Posterior cingulate gyrus (tissue), 11 donors: ENCODE results near the gene FLRT2.

Experiments
- DNase-seq, 10 donors: peaks; one replicate each; pipeline versions ENCODE4 v3.0.0 to v3.0.0-alpha.2; 2020 to 2021; ENCODE audit warnings: mixed read lengths in 3 of 10
- intact Hi-C: fragments of 100-400 bp; cut with DNase I; formaldehyde crosslinking; loops from one replicate; pipeline ENCODE4 v1.15.1; 2023

FLRT2 gene

DNA sequence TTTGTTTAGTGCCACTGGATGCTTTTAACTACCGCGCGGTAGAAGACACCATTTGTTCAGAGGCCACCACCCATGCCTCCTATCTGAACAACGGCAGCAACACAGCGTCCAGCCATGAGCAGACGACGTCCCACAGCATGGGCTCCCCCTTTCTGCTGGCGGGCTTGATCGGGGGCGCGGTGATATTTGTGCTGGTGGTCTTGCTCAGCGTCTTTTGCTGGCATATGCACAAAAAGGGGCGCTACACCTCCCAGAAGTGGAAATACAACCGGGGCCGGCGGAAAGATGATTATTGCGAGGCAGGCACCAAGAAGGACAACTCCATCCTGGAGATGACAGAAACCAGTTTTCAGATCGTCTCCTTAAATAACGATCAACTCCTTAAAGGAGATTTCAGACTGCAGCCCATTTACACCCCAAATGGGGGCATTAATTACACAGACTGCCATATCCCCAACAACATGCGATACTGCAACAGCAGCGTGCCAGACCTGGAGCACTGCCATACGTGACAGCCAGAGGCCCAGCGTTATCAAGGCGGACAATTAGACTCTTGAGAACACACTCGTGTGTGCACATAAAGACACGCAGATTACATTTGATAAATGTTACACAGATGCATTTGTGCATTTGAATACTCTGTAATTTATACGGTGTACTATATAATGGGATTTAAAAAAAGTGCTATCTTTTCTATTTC, 93.2 kb downstream of the FLRT2 start:
- peak in 2 of 10 donors; percentile 58 to 70 for DNase-seq
- intact Hi-C loops, result no loop called here

DNA sequence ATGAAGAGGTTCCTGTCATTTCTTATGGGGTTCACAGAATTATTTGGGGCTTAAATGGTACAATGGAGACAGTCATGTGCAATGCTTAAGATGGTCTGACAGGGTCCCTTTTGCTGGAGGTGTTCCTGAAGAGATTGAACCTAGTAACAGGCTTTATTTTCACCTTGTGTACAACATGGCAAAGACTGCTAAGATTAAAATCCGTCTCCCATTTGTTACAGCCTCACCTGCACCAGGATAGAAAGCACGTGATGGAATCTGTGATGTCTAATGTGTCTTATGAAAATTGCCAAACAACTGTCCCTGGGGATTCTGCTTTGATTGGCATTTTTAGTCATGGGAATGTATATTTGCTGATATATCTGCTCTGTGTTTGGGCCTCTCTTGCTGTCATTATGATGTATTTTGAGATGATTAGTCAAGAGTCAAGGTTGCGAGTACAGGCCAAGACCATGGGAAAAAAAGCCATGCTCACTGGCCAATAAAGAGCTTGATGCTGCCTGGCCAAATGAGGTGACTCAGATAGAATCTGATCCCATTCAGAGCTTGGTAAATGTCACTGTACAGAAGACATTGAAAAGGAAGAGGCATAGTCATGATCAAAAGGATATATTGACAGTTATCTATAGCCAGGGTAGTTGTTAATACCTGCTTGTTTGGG, 96.1 kb downstream of the FLRT2 start:
- intact Hi-C loops, result no loop called here
- no peak for DNase-seq

DNA sequence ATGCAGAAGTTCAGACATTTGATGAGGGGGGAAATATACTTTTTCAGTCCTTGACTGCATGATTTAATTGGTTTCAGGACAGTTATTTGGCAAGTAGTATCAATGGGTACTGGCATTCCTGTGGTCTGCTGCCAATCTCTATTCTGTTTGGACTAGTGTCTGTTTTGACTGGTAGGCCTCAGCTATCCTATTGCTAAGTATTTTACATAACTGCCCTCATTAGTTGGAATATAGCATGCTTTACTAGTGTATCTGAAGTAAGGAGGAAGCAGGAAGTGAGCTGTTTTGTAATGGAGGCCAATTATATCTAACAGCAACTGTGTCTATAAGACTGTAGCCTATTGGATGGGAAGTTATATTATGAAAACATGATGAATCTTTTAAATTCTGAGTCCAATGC, 104.3 kb downstream of the FLRT2 start:
- no peak for DNase-seq
- intact Hi-C loops, result no loop called here

DNA sequence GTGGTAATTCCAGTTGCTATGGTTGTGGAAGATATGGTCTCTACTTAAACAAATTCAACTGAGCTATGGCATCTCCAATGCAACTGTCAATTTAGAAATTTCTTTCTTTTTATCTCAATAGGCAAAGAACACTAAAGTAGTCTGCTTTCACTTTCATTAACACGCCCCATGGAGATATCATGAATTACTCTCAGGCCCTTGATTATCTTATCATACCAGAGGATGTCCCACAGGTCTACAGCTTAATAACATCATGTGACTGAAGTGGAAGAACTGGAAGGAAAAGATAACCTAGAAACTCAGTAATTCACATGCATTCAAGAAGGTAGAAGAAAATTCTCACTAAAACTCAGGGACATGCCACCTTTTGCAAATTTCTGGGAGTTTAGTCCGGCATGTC, 114.3 kb downstream of the FLRT2 start:
- intact Hi-C loops, result no loop called here

DNA sequence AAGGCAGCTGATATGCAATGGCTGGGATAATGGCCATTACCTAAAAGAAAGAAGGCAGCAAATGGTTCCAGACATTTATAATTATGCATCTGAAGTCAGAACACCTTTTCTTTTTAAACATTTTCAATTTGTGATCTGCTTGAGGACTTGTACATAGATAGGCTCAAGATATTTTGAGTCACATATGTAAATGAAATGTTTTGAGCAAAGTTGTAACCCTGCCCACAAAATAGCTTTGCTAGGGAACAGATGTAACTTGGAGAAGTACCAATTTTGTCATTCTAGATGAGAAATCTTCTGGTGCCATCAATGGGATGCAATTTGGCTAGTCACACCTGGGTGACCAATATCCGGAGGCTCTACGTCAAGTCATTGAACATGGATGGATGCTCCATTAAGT, 123.1 kb downstream of the FLRT2 start:
- intact Hi-C loops, result no loop called here
- no peak for DNase-seq

More for the DNA sequence above, 114.3 kb downstream of the FLRT2 start:
- no peak for DNase-seq

DNA sequence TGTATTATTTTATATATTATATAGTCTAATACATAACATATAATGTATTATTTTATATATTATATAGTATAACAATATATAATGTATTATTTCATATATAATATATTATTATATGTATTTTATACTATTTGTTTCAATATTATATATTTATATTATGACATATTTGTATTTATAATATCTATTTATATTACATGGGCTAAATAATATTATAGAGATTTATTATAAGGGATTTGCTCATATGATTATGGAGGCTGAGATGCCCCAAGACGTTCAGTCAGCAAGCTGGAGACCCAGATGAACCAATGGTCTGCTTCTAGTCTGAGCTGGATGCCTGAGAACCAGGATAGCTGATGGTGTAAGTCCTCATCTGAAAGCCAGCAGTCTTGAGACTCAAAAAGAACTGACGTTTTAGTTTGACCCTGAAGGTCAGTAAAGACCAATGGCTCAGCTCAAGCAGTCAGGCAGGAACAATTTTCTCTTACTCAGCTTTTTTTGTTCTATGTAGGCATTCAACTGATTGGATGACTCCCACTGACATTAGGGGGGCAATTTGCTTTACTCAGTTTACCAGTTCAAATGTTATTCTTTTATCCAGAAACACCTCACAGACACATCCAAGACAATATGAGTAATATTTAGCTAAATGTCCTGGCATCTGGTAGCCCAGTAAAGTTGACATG, 130.4 kb downstream of the FLRT2 start:
- intact Hi-C loops, result no loop called here
- DNase-seq, result no peak

DNA sequence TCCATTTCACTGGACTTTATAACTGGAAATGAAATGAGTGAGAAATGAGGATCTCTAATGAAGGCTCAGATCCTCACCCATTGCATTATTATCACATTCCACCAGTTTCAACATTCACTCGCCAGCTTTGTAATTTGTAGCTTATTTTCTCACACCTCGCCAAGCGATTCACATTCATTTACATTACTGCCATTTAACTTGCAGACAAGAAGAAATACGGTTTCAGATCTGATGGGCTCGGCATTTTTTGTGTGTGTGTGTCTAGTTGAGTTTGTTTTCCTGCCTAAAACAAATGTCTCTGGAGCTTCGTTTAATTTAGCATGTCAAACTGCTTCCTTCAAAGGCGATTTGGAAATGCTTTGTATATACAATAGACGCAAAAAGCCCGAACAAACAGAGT, 132.2 kb downstream of the FLRT2 start:
- DNase-seq, result no peak
- intact Hi-C loops, result no loop called here

DNA sequence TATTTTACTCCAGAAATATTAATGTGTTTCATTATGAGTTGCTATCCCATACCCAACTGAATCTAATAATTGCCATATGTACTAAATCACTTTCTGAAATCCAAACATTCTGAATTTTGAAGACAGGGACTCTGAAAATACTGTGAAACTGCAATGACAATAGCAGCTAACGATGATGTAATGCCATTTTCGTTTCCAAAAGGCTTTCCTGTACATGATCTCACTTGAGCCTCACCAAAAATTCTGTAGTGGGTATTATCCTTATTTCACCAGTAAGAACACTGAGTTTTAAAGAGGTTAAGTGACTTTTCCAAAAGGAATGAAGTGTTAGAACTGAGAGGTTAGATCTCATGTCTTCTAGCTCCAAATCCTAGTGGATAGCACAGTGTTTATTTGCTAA, 133.3 kb downstream of the FLRT2 start:
- intact Hi-C loops, result no loop called here
- no peak for DNase-seq

DNA sequence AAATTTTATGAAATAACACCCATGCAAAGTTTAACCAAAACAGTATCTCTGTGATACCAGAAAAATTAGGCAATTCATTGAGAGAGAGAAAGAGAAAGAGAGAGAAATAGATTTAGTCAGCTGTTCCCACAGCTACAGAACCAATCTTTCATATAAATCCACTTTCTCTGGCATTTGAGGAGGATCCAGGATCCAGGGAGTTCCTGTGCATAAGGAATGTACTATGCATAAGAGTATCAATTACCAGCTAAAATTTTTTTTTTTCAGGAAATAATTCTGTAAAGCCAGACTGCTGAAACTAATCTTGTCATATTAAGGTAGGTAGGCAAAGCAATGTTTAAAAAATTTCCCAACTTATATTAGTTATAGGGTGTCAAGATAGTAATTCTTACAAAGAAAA, 133.7 kb downstream of the FLRT2 start:
- DNase-seq, result no peak
- intact Hi-C loops, result no loop called here

DNA sequence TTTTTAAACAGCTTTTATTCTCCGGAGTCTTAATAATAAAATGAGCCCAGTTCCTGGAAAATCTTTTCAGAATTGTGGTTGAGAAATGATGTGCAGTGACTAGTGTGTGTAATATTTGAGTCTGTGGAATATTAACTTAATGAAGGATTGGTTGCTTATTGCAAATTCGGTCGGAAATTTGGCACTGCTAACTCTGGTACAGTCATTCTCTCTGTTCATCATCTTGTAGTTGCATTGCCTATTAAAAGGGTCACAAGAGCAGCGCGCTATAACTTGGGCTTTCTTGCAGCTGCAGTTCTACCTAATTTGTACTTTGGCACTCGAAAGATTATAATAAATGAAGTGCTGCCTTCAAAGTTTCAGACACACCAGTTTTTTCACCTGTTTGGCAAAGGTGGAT, 146.0 kb downstream of the FLRT2 start:
- intact Hi-C loops, result no loop called here
- DNase-seq, result no peak

DNA sequence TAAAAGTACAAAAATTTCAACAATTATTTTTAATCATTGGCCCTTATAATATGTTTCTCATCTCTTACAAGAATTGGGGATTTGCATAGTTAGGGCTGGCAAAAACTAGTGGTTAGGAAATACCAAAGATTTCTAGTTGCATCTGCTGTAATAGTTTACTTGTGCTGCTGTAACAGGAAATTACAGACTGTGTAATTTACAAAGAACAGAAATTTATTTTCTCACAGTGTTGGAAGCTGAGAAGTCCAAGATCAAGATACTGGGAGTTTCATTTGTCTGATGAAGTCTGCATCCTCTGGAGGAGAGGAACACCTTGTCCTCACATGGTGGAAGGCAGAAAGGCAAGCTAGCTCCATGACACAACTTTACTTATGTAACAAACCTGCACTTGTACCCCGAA, 157.0 kb downstream of the FLRT2 start:
- intact Hi-C loops, result no loop called here
- no peak for DNase-seq

DNA sequence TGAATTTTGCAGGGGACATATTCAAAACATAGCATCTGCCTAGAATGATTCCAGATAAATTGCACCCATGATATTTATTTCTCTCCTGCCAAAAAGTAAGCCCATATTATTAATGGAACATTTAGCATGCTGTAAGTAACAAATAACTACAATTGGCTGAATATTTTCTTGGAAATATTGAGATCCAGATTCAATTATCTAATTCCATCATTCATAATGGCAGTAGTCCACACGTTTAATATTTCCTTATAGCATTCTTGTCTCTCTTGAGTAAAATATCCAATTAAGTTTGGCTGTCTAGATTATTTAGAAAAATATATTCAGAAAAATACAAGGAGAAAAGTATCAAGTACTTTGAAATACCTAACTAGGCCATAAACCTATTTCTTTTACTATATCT, 157.5 kb downstream of the FLRT2 start:
- intact Hi-C loops, result no loop called here
- no peak for DNase-seq

DNA sequence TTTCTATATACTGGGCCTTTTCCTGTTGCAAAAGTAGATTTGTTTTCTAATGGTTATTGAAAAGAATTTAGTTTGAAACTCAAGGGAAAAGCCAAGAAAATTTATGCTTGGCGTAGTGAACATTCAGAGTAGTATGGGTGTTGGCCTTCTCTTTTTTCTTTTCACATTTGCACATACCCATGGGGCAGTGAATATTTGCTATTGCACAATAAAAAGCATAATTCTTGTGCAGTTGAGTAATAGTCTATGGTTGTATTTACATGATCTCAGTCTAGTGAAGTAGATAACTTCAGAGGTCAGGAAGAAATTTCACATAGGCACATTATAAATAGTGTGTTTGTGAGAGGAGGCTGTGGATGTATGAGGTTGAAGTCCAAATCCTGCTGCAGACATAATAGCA, 158.1 kb downstream of the FLRT2 start:
- DNase-seq, result no peak
- intact Hi-C loops, result no loop called here

DNA sequence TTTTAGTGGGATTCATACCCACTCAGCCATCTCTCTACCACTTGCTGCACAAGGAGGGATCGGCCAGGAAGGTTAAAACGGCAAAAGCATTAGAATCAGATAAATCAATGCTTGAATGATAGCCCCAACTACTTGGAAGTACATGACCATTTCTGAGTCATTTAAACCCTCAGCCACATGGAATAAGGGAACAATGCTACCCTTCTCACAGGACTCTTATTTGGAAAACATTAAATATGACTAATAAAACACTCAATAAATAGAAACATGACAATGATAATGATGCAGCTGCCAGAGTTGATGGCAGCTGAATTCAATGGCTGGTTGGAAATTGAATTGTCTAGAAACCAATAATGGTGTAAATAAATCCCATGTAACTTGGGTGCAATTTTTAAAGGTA, 165.4 kb downstream of the FLRT2 start:
- intact Hi-C loops, result no loop called here
- DNase-seq, result no peak

DNA sequence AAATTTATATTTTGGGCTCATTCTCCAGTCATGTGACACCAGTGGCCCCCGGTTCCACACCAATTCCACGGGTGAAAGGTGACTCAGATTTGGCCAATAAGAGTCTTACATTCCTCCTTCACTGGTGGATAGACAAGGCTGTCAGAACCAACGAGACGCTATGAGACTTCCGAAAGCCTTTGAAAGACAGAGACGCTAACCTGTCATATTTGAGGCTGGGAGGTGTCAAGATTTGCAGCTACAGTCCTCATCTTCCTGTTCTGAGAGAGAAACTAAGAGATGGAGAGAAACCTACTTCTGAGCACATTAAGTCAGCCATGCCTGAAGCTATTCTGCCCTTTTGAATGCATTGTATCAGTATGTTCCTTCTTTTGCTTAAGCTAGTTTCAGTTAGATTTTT, 171.2 kb downstream of the FLRT2 start:
- intact Hi-C loops, result no loop called here

DNA sequence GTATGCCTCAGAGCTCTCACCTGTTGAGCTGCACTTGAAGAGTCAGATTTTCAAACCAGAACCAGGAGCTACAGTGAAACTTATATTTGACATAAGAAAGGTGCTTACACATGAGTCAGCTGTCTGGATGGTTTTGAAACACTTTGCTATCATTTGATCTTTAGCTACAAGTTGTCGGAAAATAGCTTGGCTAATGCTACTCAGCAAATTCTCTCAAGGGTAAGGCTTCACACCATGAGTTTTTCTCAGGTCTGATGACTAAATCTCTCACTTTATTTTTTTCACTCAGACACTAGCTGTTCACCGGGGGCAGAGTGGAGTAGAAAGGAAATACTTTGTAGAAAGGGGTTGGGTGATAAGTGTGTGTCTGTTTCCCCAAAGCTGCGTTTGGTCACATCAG, 171.8 kb downstream of the FLRT2 start:
- intact Hi-C loops, result no loop called here
- no peak for DNase-seq

More for the DNA sequence above, 171.2 kb downstream of the FLRT2 start:
- no peak for DNase-seq

DNA sequence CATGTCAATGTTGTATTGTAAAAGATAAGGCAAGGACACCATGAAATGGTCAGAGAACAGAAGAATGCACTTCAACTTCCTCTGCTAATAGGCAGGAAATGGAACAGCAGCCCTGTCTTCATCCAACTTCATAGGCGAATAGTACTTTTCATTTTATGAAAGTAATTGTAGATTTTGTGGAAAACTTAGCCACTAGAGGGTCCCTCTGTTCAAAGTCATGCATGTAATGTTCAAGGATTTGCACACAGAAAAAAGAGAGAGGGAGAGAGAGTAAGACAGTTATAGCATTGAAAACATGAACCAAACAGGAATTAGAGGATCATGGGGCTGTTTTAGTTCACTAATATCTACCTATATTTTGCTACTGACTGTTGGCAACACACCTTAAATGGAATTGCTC, 172.2 kb downstream of the FLRT2 start:
- DNase-seq, result no peak
- intact Hi-C loops, result no loop called here

DNA sequence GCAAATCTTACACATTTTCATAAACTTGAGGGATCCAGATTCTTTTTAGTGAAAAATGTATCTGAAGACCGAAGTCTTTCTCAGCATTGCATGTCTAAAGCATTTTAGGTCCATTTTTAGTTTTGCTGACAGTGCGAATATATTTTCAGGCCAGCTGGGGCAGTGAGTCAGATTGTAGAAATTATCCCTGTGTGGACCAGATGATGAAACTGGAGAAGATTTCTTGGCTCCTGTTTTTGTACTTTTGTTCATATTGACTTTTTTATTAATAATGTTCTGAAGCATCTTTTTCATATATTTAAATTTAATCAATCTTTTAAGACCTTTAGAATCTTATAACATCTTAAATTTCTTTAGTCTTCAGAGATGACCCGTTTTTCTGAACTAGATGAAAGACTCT, 173.1 kb downstream of the FLRT2 start:
- intact Hi-C loops, result no loop called here
- no peak for DNase-seq
